GDM1 (cell line): ENCODE results near the gene MIP.
"Not testable (repeated sequence)": the region's sequence is repeated elsewhere in the genome, so short reads cannot be mapped to it uniquely, and the experiment has no call there.

Source experiments
- DNase-seq: peaks from one replicate; lab custom pipeline; 2025; lab: John Stamatoyannopoulos, UW

The MIP gene

DNA sequence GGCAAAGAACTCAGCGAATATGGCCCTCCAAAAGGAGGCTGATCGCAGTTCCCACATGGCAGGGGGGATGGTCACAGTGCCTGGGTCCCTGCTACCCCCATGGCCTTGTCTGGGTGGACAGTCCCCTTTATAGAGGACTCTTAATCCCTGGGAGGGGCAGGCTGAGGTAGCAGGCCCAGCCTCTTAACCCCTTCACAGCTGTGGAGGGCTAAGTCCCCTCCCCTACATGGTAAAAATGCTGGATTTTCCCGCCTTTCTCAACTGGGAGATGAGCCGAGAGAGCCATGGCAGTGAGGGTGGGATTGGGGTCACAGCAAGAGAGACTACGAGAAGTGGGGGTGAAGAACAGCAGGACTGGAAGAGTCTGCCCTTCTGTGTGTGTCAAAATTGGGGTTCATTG, at the start of gene MIP:
Gene MIP, minus strand, starts transcription at position 101 of the 400 bp plus-strand sequence. Its CDS starts 44 bp downstream, at position 57.
- DNase-seq: no peak

DNA sequence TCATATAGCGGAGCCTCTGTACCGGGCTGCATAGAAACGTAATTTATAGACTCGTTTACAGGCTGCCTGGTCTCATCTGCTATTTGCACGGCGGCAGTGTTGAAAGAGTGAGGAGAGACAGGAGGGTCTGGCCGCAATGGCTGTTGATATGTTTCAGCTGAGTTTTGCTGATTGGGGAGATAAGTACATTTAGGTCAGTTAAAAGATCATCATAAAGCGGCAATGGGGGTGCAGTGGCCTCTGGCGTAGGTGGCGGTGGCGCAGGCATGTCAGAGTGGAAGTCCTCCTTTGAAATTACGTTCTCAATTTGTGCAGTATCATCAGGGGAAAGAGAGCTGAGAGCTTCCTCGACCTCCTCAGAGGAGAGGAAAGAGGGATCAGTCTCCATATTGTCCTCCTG, 45.4 kb upstream of the MIP start:
- not testable (repeated sequence) for DNase-seq

DNA sequence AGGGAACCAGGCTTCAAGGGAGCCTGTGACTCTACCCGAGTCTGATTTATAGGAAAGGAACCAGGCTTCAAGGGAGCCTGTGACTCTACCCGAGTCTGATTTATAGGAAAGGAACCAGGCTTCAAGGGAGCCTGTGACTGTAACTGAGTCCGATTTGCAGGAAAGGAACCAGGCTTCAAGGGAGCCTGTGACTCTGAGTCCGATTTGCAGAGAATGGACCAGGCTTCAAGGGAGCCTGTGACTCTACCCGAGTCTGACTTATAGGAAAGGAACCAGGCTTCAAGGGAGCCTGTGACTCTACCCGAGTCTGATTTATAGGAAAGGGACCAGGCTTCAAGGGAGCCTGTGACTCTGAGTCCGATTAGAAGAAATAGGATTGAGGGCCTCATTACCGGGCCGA, 45.0 kb upstream of the MIP start:
- DNase-seq: not testable (repeated sequence)

DNA sequence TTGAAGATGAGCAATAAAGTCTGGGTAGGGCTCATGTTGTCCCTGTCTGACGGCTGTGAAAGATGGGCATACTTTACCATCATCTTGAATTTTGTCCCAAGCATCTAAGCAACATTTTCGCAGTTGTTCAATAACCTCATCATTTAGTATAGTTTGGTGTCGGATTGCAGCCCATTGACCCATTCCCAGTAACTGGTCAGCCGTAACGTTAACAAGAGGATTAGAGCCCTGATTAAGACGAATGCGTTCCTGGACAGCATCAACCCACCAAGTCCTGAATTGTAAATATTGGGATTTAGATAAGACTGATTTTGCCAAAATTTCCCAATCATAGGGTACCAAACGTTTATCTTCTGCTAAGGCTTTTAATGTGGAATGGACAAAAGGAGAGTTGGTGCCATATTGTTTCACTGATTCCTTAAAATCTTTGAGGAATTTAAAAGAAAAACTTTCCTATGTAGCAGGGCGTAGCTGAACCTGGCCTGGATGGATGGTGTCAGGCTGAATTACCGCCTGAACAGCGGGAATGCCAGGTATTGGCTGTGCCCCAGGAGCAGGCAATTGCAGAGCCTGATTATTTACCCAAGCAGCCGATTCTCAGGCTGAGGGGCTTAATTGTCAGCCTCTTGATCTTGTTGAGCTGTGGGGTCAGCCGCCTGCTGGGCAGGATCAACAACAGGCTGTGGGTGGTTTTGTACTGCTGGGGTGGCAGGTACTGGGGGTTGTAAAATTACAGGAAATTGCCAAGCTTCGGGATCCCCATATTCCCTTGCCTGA, 43.9 kb upstream of the MIP start:
- not testable (repeated sequence) for DNase-seq

DNA sequence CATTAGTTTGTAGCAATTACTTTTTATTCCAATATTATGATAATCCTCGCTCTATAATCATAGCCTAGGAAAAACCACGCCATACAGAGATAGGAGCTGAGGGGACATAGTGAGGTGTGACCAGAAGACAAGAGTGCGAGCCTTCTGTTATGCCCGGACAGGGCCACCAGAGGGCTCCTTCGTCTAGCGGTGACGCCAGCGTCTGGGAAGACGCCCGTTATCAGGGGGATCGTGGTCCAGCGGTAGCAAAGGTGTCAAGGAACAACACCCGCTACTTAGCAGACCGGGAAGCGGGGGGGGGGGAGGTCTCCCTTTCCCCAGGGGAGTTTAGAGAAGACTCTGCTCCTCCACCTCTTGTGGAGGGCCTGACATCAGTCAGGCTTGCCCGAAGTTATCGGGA, 42.2 kb upstream of the MIP start:
- not testable (repeated sequence) for DNase-seq

DNA sequence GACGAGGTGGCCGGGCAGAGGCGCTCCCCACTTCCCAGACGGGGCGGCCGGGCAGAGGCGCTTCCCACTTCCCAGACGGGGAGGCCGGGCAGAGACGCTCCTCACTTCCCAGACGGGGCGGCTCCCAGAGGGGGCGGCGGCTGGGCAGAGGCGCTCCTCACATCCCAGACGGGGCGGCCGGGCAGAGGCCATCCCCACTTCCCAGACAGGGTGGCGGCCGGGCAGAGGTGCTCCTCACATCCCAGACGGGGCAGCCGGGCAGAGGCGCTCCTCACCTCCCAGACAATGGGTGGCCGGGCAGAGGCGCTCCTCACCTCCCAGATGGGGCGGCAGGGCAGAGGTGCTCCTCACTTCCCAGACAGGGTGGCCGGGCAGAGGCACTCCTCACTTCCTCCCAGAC, 40.0 kb upstream of the MIP start:
- DNase-seq: not testable (repeated sequence)

DNA sequence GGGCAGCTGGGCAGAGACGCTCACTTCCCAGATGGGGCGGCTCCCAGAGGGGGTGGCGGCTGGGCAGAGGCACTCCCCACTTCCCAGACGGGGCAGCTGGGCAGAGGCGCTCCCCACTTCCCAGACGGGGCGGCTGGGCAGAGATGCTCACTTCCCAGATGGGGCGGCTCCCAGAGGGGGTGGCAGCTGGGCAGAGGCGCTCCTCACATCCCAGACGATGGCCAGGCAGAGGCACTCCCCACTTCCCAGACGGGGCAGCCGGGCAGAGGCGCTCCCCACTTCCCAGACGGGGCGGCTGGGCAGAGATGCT, 39.6 kb upstream of the MIP start:
- not testable (repeated sequence) for DNase-seq

DNA sequence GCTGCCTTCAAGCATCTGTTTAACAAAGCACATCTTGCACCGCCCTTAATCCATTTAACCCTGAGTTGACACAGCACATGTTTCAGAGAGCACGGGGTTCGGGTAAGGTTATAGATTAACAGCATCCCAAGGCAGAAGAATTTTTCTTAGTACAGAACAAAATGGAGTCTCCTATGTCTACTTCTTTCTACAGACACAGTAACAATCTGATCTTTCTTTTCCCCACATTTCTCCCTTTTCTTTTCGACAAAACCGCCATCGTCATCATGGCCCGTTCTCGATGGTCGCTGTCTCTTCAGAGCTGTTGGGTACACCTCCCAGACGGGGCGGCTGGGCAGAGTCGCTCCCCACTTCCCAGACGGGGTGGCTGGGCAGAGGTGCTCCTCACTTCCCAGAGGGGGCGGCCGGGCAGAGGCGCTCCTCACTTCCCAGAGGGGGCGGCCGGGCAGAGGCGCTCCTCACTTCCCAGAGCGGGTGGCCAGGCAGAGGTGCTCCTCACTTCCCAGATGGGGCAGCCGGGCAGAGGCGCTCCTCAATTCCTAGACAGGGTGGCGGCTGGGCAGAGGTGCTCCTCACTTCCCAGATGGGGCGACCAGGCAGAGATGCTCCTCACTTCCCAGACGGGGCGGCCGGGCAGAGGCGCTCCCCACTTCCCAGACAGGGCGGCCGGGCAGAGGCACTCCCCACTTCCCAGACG, 39.1 kb upstream of the MIP start:
- DNase-seq: not testable (repeated sequence)

DNA sequence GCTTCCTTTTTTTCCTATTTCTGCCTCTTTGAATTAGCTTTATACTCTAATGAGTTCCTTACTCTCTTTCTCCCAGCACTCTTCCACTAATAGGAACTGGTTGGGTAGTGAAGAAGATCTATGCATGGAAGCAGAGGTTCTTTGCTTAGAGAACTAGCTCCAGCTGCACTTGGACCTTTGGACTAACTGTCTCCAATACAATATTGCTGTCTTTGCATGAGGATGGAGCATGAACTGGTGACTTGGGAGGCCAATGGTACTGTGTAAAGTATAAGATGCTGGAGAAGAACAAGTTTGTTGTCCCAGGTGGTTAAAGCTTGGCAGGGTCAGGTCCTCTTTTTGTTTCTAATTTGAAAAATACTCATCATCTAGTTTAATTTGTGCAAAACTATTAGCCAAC, 35.9 kb upstream of the MIP start:
- DNase-seq: no peak

DNA sequence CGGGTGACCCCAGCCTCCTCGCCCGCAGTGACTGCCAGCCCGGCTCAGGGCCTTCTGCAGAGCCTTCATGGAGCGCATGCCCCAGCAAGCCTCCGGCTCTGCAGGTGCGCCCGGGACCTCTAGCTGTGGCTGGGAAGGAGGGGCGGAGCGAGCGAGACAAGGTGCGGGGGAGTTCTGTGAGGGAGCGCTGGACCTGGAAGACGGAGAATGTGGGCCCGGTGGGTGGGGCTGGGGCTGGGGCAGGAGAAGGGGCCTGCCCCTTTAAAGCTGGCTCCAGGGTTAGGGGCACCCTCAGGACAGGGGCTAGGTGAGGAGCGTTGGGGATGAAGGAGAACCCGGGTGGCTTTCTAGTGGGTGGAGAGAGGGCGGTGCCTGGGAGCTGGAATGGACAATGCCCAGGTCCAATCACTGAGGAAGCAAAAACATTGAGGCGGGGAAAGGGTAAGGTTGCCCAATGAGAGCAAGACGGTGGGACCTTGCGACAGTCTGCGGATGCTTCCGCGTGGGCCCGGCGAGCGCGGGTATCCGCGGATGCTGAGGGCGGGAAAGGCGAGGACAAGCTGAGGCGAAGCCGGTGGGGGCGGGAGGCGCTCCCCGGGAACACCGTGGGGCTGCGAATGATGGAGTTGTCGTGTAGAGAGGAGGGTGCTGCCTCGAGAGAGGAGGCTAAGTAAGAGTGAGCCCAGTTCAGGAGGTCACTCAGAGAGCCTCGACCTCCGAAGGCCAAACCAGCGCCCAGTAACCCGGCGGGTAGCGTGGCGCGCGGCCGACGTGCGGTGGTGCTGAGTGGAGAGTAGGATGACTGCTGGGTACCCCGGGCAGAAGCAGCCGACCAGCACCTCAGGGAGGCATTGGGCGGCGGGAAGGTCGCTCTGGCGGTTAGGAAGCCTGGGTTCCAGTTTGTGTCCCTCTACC, 33.8 kb upstream of the MIP start, which contains the start of gene GLS2:
Gene GLS2, minus strand, starts transcription at position 121 of the 915 bp plus-strand sequence. Its CDS starts 43 bp downstream, at position 78.
- DNase-seq: no peak

DNA sequence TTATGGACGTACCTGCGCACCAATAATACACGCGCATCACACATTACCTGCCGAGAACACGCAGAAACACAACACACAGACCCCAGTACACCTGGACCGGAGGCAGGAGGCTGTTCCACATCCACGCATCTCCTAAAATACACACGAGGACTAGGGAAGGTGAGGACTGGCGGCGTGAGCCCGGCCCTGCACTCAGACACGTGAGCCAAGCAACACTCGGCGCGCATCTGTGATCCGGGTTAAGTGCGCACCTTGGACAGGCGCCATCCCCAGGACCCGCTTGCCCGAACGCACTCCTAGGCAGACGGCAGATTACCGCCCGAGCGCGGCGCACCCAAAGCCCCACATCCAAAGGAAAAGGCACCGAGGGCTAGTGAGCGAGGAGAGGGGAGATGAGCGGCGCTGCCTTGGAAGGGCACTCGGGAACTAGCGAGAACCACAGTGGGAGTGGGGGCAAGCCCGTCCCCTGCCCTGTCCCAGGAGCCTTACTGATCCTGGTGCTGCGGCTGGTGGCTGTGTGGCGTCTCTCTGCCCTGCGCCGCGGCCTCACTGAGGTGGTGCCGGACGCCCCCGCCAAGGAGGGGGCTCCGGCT, 33.1 kb upstream of the MIP start:
- no peak for DNase-seq

DNA sequence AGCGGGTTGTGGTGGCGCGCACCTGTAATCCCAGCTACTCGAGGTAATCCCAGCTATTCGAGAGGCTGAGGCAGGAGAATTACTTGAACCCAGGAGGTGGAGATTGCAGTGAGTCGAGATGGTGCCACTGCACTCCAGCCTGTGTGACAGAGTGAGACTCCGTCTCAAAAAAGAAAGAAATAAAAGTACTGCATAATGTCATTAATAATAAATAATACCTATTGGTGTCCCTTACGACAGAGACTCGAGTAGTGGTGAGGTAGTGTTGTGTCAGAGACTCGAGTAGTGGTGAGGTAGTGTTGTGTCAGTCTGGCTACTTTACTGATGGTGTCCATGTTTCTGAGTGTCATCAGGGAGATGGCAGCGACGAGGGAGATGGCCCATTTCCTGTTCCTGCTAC, 32.2 kb upstream of the MIP start:
- no peak for DNase-seq

DNA sequence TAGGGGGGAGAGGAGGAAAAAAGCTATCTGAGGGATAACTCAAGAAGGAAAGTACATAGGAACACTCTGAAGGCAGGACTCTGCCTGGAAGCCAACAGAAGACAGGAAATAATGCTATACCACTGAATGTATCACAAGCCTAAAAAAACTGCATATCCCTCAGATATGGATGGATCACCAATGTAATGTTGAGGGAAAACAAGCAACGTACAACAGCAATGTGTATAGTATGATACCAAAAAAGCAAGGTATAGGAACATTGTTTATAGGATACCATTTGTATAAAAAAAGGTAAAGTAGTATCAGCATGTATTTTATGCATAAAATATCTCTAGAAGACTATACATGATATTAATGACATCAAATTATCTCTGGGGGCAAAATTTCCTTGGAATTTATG, 30.1 kb upstream of the MIP start:
- DNase-seq: no peak

DNA sequence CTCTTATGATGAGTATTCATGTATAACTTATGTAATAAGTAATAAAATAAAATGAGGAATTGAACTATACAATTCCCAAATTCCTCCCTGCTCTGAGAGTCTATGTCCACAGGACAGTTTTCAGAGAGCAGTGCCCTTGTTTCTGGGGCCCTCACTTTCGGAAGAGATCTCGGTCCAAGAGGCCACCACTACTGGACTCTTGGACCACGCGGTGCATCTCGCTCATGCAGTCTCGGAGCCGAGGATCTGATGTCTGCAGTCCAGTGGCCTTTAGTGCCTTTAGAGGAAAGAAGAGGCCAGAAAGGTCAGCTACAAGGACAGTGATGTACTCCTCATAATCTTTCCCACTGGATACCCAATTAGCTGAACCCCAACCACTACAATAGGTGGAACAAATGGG, 25.2 kb upstream of the MIP start:
- no peak for DNase-seq

DNA sequence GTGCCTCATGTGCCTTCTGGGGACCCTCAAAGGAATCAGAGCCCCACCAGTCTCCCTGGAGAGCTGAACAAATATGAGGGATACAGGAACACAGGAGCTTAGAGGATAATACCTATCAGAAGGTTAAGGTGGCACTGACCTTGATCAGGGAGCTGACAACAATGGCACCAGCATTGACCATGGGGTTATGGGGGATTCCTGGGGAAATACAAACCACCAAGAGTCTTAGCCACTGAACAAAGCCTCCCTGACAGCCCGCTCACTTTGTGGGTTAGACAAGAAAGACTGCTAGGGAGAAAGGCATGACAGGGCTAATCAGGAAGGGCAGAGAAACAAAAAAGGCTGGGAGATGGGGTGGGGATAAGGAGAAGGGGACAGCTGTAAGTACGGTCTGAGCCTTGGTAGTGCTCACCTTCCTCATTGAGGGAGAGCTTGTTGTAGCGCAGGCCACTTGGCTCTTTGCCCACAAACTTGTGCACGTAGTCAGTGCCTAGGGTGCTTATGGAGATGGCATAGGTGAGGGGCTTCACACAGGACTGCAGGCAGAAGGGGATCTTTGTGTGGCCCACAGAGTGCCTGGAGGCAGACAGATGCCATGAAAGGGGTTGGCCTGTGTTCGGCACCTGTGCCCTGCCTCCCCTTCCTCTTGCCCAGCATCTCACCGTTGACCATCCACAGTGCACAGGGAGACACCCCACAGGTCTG, 23.2 kb upstream of the MIP start:
- DNase-seq: no peak

DNA sequence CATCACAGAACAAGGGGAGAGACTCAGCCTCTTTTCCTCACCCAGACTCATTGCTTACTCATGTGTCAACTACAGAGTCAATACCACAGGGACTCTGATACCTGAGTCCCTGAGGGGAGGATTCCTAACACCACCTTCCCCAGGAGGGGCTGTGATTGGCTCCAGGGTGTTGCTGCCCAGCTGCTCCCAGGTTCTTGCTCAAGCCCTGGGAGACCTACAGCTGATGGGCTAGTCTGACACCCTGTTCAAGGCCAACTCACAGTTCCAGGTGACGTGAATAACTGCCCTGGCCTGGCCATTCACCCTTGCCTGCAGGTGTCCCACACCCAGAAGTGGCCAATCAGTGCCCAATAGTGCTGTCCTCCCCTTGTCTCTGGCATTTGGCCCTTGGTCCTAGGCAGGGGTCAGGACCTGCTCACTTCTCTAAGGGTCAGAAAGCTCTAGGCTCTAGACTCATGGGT, 22.5 kb upstream of the MIP start:
- DNase-seq: no peak

DNA sequence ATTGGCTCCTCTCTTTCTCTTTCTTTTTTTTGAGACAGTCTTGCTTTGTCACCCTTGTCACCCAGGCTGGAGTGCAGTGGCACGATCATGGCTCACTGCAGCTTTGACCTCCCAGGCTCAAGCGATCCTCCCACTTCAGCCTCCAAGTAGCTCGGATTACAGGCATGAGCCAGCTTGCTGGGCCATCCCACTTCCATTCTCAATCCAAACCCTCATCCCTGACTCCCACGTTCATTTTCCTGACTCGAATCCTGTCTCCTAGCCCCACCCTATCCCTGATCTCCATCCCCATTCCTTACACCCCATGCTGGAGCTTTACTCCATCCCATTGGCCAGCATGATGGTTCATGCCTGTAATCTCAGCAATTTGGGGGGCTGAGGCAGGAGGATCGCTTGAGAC, 21.7 kb upstream of the MIP start:
- no peak for DNase-seq

DNA sequence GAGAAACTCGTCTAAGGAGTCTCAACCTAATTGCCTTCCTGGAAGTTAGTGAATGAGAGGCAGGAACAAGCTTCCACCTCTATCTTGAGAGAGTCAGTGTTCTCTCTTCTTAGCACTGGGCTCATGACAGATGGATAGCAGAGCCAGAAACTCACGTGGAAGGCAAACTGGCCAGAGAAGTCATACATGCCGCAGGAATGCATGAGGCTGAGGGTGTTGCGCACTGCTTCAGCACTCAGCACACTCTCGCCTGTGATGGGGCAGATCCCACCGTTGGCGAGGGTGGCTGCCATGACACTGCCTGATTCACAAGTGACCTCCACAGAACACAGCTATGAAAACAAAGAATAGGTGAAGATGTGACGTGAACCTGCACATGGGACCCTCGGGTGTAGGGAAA, 19.9 kb upstream of the MIP start:
- no peak for DNase-seq

DNA sequence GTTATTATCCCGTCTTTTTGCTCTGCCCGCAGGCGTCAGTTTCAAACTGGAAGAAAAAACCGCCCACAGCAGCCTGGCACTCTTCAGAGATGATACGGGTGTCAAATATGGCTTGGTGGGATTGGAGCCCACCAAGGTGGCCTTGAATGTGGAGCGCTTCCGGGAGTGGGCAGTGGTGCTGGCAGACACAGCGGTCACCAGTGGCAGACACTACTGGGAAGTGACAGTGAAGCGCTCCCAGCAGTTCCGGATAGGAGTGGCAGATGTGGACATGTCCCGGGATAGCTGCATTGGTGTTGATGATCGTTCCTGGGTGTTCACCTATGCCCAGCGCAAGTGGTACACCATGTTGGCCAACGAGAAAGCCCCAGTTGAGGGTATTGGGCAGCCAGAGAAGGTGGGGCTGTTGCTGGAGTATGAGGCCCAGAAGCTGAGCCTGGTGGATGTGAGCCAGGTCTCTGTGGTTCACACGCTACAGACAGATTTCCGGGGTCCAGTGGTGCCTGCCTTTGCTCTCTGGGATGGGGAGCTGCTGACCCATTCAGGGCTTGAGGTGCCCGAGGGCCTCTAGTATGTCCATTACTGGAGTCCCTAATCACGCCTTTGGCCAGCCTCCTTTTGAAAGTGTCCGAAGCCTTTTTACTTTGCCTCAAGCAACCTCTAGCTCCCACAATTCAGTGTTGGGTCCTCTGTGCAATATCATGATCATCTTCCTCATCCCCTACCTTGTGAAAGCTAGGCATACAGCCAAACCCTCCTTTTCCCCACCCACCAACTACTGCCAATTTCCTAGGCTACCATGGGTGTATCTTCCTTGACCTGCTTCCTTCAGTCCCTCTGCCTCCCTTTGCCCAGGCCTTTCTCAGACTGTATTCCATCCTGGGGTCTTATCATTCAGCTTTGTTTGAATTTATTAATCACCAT, 14.8 kb upstream of the MIP start:
- DNase-seq: no peak
